ENCODE measurements around the gene NAA35.
"Not testable (repeated sequence)": the region's sequence is repeated elsewhere in the genome, so short reads cannot be mapped to it uniquely, and the experiment has no call there.

The NAA35 gene

DNA sequence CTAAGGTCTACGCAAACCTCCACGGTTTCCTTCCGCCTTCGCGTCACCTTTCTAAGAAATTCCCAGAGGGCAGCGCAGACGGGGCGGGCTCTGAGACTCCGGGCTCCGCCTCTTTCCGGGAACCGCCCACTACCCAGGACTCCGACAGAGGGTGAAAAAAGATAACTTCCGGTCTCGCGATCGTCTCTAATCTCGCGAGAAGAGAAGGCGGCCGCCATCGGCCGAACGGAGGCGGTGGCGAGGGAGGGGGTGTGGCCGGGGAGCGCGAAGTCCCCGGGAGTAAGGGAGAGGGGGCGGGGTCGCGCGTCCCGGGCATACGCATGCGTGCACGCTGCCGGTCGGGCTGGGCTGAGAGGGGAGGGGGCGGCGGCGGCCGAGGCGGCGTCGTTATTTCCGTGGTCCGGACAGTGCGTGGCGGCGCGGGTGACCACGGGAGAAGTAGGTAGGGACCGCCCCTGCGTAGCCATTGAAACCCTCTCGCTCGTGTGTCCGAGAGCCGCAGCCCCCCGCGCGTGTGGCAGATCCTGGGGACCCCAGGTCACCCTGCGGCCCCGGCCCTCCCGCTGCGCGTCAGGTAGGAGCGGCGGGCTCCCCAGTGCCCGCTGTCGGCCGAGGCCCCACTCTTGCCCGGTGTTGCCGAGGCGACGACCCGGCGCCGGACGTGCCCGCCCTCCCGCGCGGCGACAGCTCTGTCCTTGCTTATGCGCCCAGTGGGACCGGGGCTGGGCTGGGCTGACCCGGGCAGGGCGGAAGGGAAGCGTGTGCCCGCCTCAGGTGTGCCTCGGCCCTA lies at the start of gene NAA35:
TSS of gene NAA35 (plus strand) at position 315 of the 790 bp plus-strand sequence. CDS start 1,014 bp downstream, outside the sequence.
- peak; percentile 84 for DNase-seq

DNA sequence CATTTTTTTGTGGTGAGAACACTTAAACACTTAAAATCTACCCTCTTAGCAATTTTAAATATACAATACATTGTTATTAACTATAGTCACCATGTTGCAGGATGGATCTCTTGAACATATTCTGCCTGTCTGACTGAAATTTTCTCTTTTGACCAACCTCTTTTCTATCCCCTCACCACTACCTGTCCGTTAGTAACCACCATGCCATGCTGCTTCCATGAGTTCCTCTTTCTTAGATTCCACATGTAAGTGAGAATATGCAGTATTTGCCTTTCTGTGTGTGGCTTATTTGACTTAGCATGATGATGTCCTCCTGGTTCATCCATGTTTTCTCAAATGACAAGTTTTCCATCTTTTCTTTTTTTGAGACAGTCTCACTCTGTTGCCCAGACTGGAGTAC lies 48.5 kb upstream of the NAA35 start:
- no peak for DNase-seq

DNA sequence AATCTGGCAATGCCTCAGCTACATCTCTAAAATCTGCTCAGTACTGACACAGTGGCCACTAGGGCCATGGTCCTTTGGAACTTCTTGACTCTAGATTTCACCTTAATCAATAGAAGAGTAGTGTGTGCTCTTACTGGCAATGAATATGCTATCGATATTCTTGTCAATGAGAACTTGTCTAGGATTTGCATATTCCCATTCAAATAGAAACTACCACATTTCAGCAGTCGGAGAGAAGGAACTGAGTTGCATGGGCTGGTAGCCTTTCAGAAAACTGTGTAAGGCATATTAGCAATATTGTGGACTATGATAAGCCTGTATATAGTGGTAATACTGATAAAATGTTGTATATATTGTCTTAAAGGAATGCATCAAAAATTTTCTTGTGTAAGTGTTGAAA lies 45.3 kb upstream of the NAA35 start:
- DNase-seq: no peak

DNA sequence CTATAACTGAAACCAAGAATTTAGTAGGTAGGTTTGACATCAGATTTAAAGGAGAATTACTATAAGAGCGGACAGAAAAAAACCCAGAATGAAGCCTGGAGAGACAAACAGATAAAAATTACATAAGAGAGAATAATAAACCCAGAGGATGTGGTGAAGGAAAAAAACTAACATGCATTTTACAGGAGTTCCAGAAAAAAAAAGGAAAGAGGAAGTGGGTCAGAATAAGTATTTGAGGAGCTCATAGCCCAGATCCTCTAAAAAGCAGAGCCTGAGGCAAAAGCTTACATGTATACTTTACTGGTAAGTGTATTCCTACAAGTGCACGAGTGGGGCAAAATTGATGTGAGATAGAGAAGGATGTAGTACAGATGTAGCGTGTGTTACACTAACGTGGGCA lies 43.1 kb upstream of the NAA35 start:
- DNase-seq: no peak

DNA sequence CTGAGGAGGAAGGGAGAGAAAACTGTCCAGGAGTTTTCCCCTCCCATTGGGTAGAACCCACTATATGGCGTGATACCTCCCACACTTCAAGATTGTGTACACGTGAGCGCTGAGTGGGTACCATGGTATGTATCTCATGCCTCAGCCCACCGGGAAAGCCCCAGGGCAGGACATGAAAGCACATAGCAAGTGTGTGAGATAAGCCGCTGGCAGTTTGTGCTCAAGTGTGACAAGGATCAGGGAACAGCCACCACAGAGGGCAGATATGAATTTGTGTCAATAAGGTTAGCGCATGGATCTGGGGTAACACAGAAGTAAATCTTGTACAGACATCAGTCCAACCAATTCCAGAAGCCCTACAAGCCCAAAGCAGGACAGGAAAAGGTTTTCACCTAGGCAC lies 42.6 kb upstream of the NAA35 start:
- no peak for DNase-seq

DNA sequence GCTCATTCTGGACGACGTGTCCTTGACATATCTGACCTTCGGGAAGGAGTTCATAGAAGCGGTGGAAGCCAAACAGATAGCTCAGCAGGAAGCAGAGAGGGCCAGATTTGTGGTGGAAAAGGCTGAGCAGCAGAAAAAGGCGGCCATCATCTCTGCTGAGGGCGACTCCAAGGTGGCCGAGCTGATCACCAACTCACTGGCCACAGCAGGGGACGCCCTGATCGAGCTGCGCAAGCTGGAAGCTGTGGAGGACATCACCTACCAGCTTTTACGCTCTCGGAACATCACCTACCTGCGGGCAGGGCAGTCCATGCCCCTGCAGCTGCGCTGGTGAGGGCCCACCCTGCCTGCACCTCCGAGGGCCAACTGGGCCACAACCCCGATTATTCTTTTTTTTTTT lies 41.6 kb upstream of the NAA35 start:
- no peak for DNase-seq

DNA sequence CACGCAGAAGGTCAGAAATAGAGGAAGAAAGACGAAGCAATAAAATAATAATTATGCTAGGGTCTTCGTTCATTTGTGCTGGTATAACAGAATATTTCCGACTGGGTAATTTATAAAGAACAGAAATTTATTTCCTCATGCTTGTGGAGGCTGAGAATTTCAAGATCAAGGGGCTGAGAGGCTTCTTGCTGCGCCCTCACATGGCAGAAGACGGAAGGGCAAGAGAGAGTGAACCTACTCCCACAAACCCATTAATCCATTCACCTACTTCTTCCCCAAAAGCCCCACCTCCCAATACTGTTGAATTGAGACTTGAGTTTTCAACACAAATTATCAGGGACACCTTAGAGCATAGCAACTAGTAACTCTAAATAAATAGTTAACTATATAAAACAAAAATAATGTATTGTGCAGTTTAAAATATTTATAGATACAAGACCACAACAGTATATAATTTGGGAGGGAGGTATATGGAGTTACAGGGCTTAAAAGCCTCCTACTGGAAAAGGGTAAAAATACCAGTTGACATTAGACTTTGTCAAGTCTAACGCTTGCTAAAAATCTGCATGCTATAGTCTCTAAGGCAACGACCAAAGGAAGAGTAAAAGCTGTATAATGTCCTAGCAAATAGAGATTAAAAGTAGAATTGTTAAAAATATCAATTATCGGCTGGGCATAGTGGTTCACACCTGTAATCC lies 40.3 kb upstream of the NAA35 start:
- DNase-seq: no peak

DNA sequence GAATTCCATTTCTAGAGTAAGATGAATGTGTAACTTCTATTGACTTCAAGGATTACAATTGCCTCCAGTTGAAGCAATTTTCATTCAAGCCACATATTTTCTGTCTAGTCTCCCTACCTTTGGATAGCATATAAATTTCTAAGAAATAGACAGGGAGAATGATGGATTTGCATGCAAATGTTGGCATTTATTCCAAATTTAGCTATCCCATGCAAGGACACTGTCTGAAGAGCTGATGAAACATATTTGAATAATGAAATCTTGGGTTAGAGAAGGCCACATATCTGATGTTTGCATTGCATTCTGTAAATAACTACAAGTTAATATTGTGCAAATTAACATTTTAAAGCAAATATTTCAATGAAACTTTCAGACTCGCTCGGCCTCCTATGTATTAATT lies 36.0 kb upstream of the NAA35 start:
- DNase-seq: no peak

DNA sequence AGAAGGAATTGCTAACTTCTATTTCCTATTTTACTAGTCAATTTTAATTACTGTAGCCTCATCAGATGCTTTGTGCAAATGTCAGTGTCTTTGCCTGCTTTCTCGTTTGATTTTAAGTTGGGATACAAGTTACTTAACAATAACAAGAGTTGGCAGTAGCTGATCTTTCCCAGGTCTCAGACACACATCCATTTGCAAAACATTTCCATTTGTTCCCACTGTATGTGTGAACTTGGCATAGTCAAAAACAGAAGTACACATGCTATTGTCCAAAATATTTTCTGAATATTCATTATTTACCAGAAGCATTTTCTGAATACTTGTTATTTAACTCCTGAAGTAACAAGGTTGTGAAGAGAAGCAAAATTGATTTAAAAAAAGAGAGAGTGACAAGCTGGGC lies 35.0 kb upstream of the NAA35 start:
- no peak for DNase-seq

DNA sequence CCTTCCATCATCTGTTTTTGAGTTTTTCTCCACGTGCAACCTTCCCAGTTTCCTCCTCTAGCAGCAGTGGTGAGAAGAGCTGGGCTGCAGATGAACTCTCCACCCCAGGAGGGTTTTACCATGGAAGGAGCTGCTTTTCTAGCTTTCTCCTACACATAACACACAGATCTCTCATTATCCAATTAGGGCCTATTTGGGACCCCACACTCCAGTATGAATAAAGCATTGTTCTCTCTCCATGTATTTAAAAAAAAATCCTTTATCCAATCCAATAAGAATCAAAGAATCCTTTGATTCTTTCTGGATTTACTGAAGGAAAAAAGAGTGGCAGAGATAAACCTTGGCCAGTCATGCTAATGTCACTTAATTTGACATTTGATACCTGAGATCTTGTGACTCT lies 31.6 kb upstream of the NAA35 start:
- DNase-seq: no peak

DNA sequence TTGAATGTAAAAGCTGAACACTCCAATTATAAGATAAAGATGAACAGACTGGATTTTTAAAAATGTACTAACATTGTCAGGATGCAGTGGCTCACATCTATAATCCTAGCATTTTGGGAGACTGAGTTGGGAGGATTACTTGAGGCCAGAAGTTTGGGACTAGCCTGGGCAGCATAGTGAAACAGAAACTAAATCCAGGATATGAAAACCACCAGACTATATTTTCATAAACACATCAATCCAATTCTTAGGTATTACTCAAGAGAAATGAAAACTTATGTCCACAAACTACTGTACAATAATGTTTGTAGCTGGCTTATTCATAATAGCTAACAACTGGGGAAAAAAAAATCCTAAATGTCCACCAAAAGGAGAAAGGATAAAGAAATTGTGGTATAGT lies 26.8 kb upstream of the NAA35 start:
- DNase-seq: no peak

DNA sequence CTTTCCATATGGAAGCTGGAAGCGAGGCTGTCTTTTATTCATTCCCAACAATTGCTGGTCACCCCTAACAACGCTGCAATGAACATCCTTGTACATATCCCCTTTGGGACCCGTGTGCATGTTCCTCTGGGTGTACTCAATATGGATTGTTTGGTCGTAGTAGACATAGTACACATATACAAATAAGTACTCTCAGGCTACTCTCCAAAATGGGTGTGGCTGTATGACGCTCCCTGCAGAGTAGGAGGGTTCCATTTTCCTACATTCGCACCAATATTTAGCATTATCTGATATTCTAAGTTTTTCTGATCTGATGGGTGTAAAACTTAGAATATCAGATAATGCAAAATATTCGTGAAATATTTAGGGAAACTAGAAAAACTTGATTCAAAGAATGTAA lies 23.2 kb upstream of the NAA35 start:
- DNase-seq: no peak

DNA sequence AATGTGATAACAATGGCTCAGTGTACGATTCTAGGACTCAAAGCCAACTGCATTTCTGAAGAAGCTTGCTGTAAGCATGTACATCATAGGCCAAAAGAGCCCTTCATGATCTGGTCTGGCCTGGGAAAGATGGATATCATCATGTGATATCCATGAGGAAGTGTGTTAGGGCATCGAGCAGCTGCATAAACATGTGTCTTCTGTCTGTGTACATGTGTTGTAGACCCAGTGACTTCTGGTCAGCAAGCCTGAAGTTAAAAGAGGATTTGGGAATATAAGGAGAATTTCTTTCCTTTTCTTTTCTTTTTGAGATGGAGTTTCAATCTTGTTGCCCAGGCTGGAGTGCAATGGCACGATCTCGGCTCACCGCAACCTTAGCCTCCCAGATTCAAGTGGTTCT lies 15.5 kb upstream of the NAA35 start:
- no peak for DNase-seq

DNA sequence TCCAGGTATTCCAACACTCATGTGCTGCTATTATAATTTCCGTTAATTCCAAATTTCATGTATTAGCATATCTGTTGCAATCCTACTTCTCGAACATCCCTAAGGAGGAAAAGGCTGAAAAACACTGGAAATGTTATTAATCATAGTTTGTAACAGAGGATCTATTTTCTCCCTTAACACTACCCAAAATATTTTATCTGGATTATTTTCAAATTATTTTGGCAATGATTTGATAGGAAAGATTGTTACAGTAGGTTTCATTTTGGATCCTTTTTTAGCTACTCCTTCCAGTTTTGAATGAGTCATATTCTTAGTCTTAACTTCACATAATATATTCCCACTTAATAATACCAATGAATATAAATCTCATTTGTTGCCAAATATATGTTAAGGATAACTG lies 13.9 kb upstream of the NAA35 start:
- no peak for DNase-seq

DNA sequence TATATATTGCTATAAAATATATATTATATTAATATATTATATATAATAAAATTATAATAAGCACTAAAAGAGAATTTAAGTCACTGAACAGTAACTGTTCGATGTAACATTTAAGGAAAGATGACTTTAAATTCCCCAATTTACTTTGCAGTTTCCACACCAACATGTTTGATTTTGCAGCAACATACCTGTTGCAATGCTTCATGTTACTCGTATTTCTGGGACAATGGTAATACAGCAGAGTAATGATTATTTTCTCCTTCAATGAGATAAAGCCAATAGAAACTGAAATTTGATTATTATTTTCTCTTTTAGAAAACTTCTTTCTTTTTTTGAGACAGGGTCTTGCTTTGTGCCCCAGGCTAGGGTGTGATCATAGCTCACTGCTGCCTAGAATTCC lies 9.5 kb upstream of the NAA35 start:
- DNase-seq: no peak

DNA sequence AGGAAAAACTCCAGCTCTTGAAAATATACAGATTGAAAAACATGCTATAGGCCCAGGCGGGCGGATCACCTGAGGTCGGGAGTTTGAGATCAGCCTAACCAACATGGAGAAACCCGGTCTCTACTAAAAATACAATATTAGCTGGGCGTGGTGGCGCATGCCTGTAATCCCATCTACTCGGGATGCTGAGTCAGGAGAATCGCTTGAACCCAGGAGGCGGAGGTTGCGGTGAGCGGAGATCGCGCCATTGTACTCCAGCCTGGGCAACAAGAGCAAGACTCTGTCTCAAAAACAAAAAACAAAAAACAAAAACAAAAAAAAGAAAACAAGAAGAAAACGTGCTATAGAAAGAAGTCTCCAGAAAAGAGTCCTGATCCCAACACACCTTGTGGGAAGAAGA lies 5.0 kb upstream of the NAA35 start:
- not testable (repeated sequence) for DNase-seq

DNA sequence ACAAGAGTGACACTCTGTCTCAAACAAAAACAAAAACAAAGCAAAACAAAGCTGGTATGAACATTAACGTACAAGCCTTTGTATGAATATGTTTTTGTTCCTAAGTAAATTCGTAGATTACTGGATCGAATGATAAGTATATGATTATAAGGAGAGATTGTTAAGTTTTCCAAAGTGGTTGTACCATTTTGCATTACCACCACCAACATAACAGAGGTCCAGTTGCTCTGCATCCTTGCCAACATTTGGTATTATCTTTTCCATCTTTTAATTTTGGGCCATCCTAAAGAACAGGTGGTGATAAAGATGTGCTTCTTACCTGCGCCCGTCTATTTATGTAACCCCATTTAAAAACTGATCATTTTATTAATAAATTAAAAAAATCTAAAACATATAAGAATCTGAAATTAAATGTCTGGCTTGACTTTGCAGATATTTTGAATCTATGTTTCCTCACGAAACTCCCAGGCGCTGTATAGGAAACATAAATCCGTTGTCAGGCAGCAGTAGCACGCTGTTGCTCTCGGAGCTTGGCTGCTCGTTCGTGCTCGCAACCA lies 593 bp upstream of the NAA35 start:
- no peak for DNase-seq

DNA sequence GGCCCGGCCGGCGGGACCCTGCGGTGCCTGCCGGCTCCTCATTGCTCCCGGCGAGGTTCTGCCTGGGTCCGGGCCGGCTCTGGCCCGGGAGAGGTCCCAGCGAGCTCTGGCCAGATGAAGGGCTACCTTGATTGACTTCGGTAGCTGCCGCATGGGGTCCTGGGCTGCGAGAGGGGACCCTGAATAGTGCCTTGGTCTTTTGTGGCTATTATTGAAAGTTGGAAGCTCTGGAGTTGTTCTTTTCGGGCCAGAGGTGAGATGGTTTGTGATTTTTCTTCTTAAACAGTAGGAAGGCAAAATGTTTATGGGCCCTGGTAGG lies 635 bp downstream of the NAA35 start:
- DNase-seq: no peak

DNA sequence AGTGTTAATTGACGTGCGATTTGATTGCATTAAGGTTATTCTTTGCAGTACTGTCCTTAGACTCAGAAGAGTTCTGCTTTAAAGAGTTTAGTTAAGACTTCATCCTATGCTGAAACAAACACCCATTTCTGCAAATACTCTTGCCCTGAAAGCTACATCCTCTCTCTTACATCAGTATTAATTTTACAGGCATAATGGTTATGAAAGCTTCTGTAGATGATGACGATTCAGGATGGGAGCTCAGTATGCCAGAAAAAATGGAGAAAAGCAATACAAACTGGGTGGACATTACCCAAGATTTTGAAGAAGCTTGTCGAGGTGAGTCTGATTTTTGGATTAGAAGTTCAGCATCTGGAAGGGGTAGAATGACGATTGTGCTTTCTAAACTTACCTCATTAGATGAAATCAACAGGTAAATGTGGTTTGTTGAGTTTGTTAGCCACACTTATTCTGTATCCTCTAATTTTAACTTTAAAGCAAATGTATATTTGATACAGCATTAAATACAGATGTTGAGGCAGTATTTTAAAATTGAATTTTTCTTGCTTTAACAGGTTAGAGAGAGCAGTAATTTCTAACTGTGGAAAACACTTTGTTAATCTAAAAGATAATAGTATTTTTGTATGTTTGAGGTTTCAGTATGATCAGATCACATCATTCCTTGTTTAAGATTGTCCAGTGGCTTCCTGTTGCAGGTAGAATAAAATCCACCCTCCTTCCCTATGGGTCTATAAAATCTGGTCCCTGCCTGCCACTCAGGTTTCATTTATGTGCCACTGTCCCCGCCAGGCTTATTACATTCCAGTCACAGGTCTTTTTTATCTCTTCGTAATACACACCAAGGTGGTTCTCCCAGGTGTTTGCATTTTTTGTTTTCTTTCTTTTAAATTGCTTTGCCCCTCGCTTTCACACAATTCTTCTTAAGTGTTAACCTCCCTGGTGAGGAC lies 1.3 kb downstream of the NAA35 start:
- no peak for DNase-seq

DNA sequence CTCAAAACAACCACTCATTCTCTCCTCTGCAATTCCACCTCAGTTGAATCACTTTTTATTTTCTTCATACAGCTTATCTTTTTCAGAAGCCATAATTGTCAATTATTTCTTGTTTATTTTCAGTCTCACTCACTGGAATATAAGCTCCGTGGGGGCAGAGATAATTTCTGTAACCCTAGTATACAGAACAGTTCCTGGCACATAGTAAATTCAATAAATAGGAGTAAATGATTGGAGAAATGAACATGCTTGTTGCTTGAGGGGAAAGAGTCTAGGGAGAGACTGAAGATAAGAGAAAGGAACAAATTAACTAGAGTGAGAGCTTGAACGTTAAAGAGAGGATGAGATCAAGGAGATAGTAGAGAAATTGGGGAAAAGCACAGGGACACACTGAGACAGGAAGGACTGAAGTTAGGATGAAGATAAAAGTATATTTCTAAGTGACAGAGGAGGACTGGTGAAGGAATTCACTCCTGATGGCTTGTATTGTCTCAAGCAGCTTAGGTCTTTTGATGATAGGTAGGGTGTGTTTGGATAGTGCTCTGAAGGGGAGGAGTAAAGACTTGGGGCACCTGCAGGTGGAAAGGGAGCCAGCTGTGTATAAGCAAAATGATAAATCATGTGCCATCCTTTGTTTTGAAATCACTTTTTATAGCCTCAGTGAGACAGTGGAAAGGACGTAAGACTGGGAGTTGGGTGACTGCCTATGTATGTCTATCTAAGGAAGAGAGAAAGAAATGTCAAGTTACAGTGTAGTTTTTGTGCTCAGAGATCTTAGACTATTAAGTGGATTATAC lies 2.2 kb downstream of the NAA35 start:
- DNase-seq: no peak

DNA sequence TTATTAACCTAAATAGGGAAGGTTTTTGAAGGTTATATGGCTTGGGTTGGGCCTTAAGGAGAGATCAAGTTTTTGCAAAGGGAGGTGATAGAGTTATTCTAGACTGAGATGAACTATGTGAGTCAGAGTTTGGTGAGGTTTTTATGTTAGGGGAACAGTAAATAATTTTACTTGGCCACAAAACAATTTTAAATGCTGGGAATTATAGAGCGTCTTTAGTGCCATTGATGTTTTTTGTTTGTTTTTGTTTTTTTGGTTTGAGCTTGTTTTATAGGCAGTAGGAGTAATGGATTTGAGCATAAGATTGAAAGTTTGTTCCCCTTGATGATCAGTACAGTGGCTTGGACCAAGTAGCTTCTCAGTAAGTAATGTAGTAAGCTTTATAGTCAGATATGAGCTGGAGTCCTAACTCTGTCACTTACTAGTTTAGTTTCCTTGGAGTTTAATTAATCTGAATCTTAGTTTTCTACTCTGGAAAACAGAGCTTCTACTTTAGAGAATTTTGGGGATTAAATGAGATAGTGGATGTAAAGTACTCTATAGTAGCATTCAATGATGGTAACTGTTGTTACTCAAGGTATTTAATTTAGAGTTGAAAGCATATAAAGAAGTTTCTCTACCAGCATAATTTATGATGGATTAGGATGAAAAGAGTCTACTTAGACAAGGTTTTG lies 2.9 kb downstream of the NAA35 start:
- no peak for DNase-seq

DNA sequence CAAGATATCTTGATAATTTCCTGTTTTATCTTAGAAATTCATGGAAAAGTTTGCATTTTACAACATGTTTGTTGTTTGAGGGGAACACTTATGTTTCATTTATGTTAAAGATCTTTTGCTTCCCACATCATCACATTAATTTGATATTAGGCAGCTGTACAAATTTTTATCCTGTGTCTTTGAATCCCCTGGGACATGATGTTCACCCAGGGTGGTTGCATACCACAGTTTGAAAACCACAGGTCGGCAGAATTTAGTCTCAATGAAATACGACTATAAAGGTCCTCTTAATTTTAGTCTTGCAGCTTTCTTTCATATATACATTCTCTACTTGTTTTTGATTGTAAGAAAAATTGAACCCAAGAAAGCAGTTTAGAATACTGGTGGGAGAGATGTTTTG lies 3.7 kb downstream of the NAA35 start:
- DNase-seq: no peak

Measured in DMS79 (cell line).